Activated CD8-positive, alpha-beta memory T cell treated with anti-CD3 and anti-CD28 coated beads for 1 hour (primary cell): ENCODE data around the gene TRMT13.
A peak's percentile ranks its signal among the peaks of the same experiment; 100 is the strongest.

Source experiments
- DNase-seq, 2 donors: peaks; one replicate each; pipeline ENCODE4 v3.0.0-alpha.2; 2020; ENCODE audit warnings: low read depth in 1 of 2; ENCODE audit errors: extremely low read depth in 1 of 2

Gene TRMT13

GRCh38 chr1:100132566-100133477 lies at the start of gene TRMT13, which contains the start of gene SASS6:
Gene TRMT13 (plus strand): TSS chr1:100133163. CDS start chr1:100133169, 6 bp downstream.
Gene SASS6 (minus strand): TSS chr1:100132930. CDS start chr1:100132814, 116 bp downstream.
- peak; percentile 85 to 88 for DNase-seq

- DNase-seq = no peak
These were observed 45.6 kb upstream of the TRMT13 start for GRCh38 chr1:100087396-100087795.

- DNase-seq = no peak
These were observed 43.9 kb upstream of the TRMT13 start for GRCh38 chr1:100089082-100089481.

- no peak for DNase-seq
These were observed 42.5 kb upstream of the TRMT13 start for GRCh38 chr1:100090471-100090870.

GRCh38 chr1:100100202-100100601 lies 32.8 kb upstream of the TRMT13 start:
- DNase-seq = no peak

- no peak for DNase-seq
These were observed 31.4 kb upstream of the TRMT13 start for GRCh38 chr1:100101564-100101963.

- DNase-seq = no peak
These were observed 25.3 kb upstream of the TRMT13 start for GRCh38 chr1:100107696-100108095.

GRCh38 chr1:100109554-100110066 lies 23.4 kb upstream of the TRMT13 start:
- no peak for DNase-seq

- DNase-seq = no peak
These were observed 17.4 kb upstream of the TRMT13 start for GRCh38 chr1:100115524-100115923.

- DNase-seq = no peak
These were observed 10.8 kb upstream of the TRMT13 start for GRCh38 chr1:100122177-100122576.

GRCh38 chr1:100127226-100127625 lies 5.7 kb upstream of the TRMT13 start:
- no peak for DNase-seq

- DNase-seq = no peak
These were observed 2.3 kb upstream of the TRMT13 start for GRCh38 chr1:100130552-100131077.

- no peak for DNase-seq
These were observed 1.3 kb upstream of the TRMT13 start for GRCh38 chr1:100131623-100132022.

- DNase-seq = no peak
These were observed 1.9 kb downstream of the TRMT13 start for GRCh38 chr1:100134872-100135271.

GRCh38 chr1:100137602-100138001 lies 4.6 kb downstream of the TRMT13 start:
- DNase-seq = no peak

GRCh38 chr1:100141192-100141591 lies 8.2 kb downstream of the TRMT13 start:
- DNase-seq = no peak

- DNase-seq = no peak
These were observed 9.4 kb downstream of the TRMT13 start for GRCh38 chr1:100142343-100142742.

GRCh38 chr1:100145116-100145515 lies 12.2 kb downstream of the TRMT13 start:
- DNase-seq = no peak

- DNase-seq = no peak
These were observed 14.0 kb downstream of the TRMT13 start for GRCh38 chr1:100146958-100147357.

- no peak for DNase-seq
These were observed 14.9 kb downstream of the TRMT13 start for GRCh38 chr1:100147875-100148274.

GRCh38 chr1:100151679-100152078 lies 18.7 kb downstream of the TRMT13 start:
- DNase-seq = no peak

GRCh38 chr1:100152271-100152670 lies 19.3 kb downstream of the TRMT13 start:
- no peak for DNase-seq
